EH (cell line): ENCODE measurements around the gene LUZP2.

Source experiments
- DNase-seq: peaks from one replicate; pipeline ENCODE4 v3.0.0-alpha.2; 2015; ENCODE audit warnings: low read depth

The LUZP2 gene

DNA sequence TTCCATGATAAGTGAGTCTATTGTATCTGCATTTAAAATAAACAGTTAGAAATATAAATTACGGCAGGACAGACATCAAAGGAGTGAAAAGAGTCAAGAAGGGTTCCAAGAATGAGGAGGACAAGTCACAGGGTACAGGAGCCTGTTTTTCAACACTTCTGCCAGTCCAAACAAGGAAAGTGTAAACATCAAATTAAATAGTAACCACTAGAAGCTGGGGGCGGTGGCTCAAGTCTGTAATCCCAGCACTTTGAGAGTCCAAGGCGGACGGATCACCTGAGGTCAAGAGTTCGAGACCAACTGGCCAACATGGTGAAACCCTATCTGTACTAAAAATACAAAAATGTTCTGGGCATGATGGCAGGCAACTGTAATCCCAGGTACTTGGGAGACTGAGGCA, 219.6 kb downstream of the LUZP2 start:
- no peak for DNase-seq

DNA sequence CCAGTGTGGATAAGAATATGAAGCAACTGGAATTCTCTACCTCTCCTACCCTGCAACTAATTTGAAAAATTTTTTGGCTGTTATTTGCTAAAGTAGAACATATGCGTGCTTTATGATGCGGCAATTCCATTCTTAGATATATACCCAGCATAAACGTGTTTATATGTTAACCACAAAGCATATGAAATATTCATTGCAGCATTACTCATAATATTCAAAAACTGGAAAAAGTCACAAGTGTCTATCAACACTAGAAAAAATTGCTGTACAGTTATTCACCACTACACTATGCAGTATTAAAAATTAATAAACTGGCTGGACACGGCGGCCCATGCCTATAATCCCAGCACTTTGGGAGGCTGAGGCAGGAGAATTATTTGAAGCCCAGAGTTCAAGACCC, 226.4 kb downstream of the LUZP2 start:
- no peak for DNase-seq

DNA sequence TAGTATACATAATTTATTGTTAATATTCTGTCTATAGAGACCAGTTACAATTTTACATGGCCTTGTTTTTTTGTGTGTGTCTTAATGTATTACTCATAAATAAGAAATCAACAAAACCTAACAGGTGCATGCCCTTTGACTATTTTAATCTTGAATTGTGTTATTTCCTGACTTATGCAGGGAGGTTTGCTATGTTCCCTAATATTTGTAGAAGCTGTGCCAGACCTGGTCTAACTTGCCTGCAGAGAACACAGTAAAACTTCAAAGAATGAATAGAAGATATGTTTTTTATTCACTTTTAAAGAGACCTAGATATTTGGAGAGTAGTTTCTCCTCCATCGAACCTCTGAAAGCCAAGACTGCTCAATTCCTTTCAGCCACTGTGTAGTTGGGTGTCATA, 234.7 kb downstream of the LUZP2 start:
- no peak for DNase-seq

DNA sequence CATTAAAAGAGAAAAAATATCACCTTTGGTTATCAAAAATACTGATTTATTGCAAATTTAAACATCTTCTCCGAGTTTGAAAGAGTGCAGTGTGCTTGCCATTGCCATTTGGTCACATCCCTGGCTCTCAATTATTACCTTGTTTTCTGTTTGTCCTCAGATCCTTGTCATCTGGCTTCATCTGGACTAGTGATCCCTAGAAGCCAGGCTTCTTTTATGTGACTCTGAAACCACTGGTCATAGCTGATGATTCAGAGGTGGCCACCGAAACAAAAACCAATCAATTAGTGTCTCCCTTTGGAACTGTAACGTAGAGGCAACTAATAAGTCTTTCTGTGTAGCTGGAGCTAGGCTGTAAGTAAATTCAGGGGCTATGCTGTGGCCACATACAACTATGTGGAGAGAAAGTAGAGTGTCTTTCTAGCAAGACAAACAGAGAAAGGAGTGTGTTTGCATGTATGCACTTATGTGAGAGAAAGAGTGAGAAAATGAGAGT, 237.9 kb downstream of the LUZP2 start:
- no peak for DNase-seq

DNA sequence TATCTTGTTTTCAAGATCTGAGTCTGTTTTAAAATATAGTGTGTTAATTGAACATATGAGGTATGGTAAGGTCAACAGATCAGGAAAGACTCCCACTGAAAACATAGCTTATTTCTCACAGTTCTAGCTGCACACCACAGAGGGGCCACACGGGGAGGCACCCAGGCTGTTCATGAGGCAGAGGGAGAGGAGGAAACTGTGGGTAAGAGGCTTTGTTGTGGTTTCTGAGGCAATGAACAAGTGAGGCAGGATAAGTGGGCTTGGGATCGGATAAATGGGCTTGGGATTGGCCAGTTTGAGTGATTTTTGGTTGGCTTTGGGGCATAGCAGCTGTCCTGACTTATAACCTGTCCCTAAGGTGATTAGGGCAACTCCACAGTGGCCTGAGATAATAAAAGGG, 242.1 kb downstream of the LUZP2 start:
- DNase-seq = no peak

DNA sequence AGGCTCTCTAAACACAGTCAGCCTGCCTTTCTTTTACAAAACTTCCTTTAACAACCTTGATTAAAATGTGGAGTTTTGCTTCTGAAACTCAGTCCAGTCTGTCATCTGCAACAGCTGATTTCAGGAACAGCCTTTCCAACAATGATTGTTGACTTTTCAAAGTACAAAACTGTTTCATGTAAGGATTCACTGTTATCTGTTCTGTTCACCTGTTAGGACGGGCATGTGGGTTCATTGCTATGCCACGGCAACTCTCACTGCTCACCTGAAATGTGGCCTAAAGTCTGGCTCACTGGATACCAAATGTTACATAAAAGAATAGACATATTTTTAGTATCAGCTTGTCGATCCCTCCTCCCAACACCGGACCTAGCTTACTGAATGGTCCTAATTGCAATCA, 242.8 kb downstream of the LUZP2 start:
- no peak for DNase-seq

DNA sequence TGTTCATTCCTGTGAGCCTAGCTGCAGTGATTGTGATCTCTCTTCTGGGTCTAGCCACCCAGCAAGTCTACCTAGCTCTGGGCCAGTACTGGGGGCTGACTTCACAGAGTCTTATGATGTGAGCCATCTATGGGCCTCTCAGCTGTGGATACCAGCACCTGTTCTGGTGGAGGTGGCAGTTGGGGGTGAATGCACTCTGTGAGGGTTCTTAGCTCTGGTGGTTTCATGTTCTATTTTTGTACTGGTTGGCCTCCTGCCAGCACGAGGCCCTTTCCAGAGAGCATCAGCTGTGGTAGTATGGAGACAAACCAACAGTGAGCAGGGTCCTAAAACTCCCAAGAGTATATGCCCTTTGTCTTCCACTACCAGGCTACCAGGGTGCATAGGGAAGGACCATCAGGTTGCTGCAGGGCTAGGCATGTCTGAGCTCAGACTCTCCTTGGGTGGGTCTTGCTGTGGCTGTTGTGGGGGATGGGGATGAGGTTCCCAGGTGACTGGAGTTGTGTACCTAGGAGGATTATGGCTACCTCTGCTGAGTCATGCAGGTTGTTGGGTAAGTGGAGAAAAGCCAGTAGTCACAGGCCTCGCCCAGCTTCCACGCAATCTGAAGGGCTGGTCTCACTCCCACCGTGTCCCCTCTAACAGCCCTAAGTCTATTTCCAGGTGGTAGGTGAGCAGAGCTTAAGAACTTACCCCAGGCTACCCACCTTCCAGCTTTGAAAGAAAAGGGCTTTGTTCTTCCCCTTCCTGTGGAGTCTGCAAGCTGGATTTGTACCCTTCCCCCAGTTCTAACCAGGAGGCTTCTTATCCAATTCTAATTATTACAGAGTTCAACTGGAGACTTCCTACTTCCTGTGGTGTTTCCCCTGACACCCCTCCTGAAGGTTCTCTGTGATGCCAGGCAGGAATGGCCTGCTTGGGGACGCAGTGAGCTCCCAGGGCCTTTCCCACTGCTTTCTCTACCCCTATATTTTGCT, 250.7 kb downstream of the LUZP2 start:
- DNase-seq = no peak

DNA sequence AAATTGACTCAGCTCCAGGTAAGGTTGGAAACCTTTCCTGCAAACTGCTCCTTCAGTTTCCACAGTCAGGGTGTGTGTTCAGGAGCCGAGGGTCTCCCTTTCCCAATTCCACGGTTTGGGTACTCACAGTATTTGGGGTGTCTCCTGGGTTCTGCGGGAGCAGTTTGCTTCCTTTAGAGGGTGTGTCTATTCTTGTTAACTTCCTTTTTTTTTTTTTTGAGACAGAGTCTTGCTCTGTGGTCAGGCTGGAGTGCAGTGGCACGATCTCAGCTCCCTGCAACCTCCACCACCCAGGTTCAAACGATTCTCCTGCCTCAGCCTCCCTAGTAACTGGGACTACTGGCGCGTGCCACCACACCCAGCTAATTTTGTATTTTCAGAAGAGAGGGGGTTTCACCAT, 251.4 kb downstream of the LUZP2 start:
- no peak for DNase-seq

DNA sequence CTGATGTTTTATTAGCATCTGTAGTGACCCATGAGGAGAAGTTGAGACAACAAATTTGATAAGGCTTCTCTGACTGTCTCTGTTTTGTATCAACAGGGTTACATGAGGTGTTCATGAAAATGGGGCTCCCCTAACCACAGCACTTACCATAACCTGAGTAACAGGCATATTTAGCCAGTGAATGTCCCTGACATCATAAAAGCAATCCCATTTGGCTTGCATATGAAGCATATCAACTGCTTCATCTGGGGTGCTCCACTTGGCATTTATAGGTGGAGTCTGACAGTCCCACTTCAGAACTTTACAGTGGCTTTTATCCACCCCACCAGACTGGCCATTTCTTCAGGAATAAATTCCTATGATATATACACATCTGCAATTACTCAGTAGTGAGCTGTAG, 257.6 kb downstream of the LUZP2 start:
- no peak for DNase-seq

DNA sequence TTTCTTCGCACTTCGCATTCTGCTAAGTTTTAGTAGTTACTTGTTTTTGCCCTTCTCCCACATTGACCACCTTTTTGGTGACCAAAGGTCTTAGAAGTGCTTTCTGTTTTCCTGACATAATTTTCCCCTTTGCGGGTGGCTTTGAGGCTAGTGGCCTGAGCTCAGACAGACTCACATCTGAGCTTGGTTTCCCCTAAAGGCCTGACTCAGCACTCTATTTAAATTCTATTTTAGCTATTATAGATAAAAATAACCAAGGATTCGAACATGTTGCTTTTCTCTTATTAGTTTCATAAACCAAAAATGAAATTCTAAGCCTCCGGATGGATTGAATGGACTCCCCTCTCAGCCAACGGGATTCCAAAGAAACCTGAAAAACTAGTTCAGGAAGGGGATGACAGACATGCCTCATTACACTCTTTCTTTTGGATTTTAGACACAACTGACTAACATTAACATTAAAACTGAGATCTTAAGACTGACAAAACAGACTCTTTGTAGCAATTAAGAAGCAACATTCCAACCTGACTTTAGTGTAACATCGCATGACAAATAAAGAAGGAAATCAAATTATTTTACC, 258.5 kb downstream of the LUZP2 start:
- no peak for DNase-seq

DNA sequence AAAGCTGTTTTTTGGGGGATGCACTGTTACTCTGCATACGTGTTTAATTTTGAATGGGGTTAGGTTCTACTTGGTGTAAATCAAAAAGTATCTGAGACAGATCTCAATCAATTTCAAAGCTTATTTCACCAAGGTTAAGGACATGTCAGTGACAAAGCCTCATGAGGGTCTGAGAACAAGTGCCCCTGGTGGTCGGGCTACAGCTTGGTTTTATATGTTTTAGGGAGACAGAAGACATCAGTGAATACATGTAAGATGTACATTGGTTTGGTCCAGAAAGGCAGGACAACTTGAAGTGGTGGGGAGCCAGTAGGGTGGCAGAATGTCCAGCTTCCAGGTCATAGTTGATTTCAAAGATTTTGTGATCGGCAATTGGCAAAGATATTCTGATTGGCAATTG, 262.9 kb downstream of the LUZP2 start:
- no peak for DNase-seq

DNA sequence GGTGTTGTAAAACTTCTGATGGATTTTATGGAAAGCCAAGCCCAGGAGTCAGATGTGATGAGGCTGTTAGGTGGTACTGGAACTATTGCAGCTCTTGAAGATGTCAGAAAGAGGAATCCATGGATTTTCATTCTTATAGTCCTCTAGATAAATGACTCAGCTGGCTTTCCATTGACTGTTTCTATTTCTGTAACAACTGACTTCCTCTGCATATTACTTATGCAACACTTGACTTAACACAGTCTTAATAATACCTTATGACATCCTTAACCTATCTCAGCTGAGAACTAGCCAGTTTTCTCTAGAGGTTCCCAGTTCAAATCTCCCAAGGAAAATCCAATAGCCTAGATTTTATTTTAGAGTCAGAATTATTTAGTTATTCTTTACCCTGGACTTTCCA, 263.8 kb downstream of the LUZP2 start:
- DNase-seq = no peak

DNA sequence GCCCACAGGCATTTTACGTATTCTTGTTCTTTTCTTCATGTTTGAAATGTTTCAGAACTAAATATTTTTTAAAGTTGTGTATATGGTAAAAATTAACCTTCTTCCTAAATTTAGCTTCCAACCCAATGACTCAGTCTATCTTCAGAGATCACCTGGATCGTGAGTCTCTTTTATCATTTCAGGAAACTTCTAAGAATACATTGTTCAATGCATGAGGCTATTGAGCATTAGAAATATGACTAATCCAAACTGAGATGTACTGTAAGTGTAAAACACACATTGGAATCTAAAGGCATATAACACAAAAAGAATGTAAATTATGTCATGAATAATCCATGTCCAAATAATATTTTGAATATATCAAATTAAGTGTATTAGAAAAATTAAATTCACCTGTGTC, 265.2 kb downstream of the LUZP2 start:
- DNase-seq = no peak

DNA sequence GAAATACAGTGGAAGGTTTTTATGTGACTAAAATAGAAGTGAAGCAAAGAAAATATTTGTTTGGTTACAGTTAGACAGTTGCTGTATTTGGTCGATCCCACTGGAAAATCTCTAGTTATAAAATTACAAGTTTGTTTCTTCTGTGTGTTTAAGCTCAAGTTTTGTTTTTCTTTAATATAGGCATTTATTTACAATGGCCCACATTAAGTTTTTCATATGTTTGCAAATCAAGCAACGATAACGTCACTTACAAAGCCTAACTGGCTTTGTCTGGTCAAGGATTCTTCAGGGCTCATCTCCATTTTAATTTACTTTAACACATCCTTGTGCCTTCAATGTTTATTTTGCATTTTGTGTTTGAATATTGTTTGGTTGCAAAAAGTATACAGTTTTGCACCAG, 270.6 kb downstream of the LUZP2 start:
- no peak for DNase-seq

DNA sequence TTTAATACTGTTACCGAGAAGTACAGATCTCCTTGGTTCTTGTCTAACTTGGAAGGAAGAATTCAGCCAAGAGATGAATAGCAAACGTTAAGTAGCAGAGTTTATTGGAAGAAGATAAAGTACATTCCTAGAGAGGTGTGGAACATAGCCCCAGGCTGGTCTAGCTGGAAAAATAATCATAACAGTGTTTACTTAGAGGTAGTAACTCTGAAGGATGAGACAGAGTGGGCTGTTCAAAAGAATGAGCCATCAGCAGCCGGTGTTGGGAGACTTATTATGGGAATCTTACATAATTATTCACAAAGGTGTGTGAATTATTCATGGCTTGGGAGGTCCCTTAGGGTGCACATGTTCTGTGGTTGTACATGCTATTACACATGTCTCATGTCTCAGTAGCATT, 276.5 kb downstream of the LUZP2 start:
- DNase-seq = no peak

DNA sequence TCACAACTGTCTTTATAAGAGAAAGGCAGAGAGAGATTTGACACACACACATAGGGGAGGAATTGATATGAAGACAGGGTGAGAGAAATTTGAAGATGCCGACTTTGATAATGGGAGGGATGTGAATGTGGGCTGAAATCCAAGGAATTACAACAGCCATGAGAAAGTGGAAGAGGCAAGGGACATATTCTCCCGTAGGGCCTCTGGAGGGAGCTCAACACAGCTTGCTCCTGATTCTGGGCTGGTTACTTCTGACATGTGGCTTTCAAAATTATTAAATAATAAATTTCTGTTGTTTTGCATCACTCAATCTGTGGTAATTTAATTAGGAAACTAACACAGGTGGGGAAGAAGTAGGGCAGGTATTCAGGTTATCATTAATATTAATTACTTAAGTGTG, 282.9 kb downstream of the LUZP2 start:
- DNase-seq = no peak

DNA sequence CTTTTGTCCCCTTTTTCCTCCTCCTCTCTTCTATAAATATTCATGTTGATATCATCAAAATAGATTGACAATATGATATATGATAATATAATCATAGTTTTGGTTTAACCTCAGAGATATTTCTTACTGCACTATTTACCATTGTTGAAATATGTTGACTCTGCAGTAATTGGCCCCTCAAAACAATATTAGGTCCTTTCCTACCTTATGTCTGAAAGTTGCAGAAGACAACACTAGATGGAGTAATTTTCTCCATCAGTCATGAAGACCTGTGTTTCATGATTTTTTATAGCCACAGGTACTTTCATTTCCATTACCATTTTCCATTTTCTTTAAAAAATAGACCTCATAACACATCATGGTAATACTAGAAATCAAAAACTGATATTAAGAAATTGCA, 284.4 kb downstream of the LUZP2 start:
- no peak for DNase-seq

DNA sequence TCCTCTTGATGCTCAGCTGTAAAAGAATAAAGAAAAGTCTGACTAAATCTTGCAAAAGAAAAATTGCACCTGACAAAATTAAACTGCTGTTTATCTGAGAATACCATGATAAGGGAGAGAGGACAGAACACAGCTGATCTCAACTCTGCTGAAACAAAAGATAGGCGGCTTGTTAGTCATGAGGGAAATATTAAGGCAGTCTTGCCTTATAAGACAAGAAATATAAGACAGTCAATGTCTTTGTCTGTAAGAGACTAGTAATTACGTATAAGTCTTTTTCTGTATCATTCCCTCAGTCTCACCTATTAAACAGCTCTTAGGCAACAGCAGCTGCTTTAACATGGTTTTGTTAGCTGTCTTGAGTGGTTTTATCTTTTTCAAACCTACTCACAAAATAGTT, 296.6 kb downstream of the LUZP2 start:
- no peak for DNase-seq

DNA sequence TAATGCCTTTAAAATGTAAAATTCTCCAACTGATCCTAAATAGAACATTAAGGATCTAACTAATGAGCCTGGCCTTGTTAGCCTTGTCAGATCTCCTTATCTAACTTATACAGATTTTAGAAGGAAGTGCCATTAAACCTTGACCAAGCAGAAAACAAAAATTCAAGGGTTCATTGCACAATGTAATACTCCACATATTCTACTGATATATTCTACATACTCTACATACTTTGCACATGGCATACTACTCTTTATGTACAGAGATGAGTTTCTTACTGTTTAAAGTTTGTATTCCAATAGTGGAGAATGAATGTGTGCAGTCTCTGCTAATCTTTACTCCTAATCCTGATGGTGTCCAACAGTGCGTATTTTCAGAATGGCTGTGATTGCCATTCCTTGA, 297.2 kb downstream of the LUZP2 start:
- no peak for DNase-seq

DNA sequence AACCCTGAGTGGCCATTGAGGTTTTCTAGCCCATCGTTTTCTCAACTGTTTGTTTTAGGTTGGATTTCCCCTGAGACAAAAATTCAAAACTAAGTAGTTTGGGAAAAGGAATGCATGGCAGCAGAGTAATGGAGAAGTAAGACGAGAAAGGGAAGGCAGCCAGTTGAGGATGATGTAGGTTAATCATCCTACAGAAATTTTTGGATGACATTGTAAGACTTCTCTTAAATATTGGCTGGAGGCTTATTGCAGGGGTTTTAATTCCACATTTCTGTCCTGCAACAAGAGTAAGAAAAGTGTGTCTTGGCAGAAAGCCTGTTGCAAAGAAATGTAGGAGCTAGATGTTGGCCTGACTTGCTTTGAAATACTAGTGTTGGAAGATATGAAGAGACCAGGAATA, 308.8 kb downstream of the LUZP2 start:
- DNase-seq = no peak

DNA sequence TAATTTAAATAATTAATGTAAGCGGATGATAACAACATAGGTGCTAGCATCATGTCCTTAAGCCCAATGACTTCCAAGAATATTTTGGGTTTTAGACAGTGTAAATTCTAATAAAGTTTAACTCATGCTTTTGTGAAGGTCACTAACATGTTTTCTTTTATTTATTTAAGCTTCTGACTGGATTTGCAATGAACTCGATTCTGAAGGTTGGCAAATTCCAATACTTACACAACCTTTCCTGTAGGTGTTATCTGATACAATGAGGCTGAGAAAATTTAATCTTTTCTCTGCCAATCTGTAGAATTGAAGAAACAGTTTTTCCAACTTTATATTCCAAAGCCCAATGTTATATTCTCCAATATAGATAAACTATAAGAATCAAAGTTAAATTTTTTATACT, 311.3 kb downstream of the LUZP2 start:
- DNase-seq = no peak

DNA sequence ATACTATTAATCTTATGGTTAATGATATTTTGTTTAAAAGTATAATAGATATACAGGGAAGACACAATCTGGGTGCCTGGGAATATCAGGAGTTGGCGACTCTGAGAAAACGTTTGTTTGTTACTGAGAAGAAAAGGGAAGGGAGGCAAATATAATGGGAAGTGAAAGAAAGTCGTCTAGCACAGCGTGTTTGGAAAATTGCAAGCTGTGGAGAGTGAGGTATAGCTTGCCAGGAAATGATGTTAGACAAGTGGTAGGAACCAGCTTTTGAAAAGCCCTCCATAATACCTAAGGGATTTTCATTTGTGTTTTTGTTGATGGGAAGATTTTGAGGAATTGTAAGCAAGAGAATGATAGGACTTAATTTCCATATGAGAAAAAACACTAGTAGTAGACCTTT, 322.2 kb downstream of the LUZP2 start:
- DNase-seq = no peak

DNA sequence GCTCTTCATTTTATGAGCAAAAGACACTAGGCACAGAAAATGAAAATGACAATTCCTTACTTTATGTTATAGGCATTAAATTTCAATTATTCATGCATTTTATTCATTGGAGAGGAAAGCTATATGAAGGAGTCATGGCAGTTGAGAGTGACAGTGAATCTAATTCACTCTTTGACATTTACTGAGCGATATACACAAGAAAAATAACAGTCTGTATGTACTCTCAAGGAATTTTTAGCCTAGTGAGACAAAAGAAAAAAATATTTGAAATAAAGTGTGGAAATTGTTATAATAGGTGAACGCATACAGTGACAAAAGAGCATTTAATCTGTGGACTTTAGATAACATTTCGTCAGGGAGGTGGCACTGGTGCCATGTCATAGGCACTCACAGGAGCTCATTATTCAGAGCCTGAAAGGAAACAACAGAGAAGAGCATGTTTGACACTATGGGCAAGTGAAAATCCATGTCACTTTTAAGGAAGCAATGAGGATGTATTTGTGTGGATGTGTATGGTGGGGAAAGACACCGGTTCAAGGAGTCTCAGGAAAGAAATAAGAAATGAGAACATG, 323.1 kb downstream of the LUZP2 start:
- no peak for DNase-seq
